Measurements from ENCODE around the gene TOMM5.

TOMM5 gene

GRCh38 chr9:37619806-37620205, 27.4 kb upstream of the TOMM5 start:
- no peak for TF ChIP-seq TAF1 (IDR thresholded peaks at IDR 0.05; ENCODE audit: borderline replicate concordance, insufficient read depth, low read length)
- TF ChIP-seq POLR2AphosphoS5 (IDR thresholded peaks at IDR 0.05; ENCODE audit: low read depth, low read length), result no peak
- TF ChIP-seq, protein P1, sequence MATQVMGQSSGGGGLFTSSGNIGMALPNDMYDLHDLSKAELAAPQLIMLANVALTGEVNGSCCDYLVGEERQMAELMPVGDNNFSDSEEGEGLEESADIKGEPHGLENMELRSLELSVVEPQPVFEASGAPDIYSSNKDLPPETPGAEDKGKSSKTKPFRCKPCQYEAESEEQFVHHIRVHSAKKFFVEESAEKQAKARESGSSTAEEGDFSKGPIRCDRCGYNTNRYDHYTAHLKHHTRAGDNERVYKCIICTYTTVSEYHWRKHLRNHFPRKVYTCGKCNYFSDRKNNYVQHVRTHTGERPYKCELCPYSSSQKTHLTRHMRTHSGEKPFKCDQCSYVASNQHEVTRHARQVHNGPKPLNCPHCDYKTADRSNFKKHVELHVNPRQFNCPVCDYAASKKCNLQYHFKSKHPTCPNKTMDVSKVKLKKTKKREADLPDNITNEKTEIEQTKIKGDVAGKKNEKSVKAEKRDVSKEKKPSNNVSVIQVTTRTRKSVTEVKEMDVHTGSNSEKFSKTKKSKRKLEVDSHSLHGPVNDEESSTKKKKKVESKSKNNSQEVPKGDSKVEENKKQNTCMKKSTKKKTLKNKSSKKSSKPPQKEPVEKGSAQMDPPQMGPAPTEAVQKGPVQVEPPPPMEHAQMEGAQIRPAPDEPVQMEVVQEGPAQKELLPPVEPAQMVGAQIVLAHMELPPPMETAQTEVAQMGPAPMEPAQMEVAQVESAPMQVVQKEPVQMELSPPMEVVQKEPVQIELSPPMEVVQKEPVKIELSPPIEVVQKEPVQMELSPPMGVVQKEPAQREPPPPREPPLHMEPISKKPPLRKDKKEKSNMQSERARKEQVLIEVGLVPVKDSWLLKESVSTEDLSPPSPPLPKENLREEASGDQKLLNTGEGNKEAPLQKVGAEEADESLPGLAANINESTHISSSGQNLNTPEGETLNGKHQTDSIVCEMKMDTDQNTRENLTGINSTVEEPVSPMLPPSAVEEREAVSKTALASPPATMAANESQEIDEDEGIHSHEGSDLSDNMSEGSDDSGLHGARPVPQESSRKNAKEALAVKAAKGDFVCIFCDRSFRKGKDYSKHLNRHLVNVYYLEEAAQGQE (IDR thresholded peaks at IDR 0.05; ENCODE audit: insufficient read depth in 1 of 2, low read depth in 2 of 2, low read length in 2 of 2), result no peak
- TF ChIP-seq SIN3A (IDR thresholded peaks at IDR 0.05; ENCODE audit: borderline replicate concordance, insufficient read depth, low read length), result no peak
- TF ChIP-seq FOXP2 (optimal IDR thresholded peaks at IDR 0.05; ENCODE audit: borderline replicate concordance, extremely low read depth, extremely low read length, insufficient read depth), result no peak

DNA sequence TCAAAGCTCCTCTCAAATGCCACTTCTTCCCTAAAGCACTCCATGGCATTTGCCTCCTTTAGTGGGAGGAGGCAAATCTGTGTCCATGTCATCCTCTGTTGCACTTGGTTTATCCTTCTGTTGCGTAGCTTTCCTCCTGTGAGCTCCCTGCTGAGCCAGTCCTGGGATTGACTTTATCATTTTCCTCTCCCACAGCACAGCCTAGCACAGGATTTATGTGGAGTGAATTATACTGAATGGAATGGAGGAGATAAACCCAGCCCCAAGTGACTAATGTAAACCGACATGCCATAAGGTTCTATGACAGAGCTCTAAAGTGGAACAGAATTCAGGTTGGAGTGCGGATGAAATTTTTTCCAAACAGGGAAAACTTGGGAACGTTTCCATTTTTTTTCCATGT, 26.4 kb upstream of the TOMM5 start:
- TF ChIP-seq, protein P1 (IDR thresholded peaks at IDR 0.05; ENCODE audit: insufficient read depth in 1 of 2, low read depth in 2 of 2, low read length in 2 of 2), result no peak
- TF ChIP-seq TAF1 (IDR thresholded peaks at IDR 0.05; ENCODE audit: borderline replicate concordance, insufficient read depth, low read length), result no peak
- TF ChIP-seq POLR2AphosphoS5 (IDR thresholded peaks at IDR 0.05; ENCODE audit: low read depth, low read length), result no peak
- TF ChIP-seq FOXP2 (optimal IDR thresholded peaks at IDR 0.05; ENCODE audit: borderline replicate concordance, extremely low read depth, extremely low read length, insufficient read depth), result no peak
- no peak for TF ChIP-seq SIN3A (IDR thresholded peaks at IDR 0.05; ENCODE audit: borderline replicate concordance, insufficient read depth, low read length)

DNA sequence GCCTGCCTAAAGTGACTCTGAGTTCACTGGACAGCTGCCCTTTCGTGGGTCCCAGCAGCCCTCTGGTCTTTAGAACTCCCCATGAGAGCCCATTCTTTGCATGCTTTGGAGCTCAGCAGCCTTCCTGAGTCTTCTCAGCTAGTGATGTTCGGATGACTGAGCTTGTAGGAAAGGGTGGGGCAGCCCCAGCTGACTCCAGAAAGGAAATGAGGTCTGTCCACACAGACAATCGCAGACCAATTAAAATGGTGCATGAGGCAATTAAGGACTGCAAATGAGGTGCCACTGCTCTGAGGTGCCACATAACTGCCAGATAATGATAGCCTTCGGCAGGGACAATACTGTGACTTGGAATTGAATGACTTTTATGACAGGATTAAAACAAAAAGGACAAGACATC, 25.4 kb upstream of the TOMM5 start:
- TF ChIP-seq POLR2AphosphoS5 (IDR thresholded peaks at IDR 0.05; ENCODE audit: low read depth, low read length), result no peak
- no peak for TF ChIP-seq TAF1 (IDR thresholded peaks at IDR 0.05; ENCODE audit: borderline replicate concordance, insufficient read depth, low read length)
- TF ChIP-seq, protein P1 (IDR thresholded peaks at IDR 0.05; ENCODE audit: insufficient read depth in 1 of 2, low read depth in 2 of 2, low read length in 2 of 2), result no peak
- no peak for TF ChIP-seq FOXP2 (optimal IDR thresholded peaks at IDR 0.05; ENCODE audit: borderline replicate concordance, extremely low read depth, extremely low read length, insufficient read depth)
- no peak for TF ChIP-seq SIN3A (IDR thresholded peaks at IDR 0.05; ENCODE audit: borderline replicate concordance, insufficient read depth, low read length)

- TF ChIP-seq POLR2AphosphoS5 (IDR thresholded peaks at IDR 0.05; ENCODE audit: low read depth, low read length) (no peak), SIN3A (IDR thresholded peaks at IDR 0.05; ENCODE audit: borderline replicate concordance, insufficient read depth, low read length) (no peak), FOXP2 (optimal IDR thresholded peaks at IDR 0.05; ENCODE audit: borderline replicate concordance, extremely low read depth, extremely low read length, insufficient read depth) (no peak), TAF1 (IDR thresholded peaks at IDR 0.05; ENCODE audit: borderline replicate concordance, insufficient read depth, low read length) (no peak)
- TF ChIP-seq, protein P1 (IDR thresholded peaks at IDR 0.05; ENCODE audit: insufficient read depth in 1 of 2, low read depth in 2 of 2, low read length in 2 of 2), result no peak
Measured at GRCh38 chr9:37617161-37617560, 24.8 kb upstream of the TOMM5 start.

DNA sequence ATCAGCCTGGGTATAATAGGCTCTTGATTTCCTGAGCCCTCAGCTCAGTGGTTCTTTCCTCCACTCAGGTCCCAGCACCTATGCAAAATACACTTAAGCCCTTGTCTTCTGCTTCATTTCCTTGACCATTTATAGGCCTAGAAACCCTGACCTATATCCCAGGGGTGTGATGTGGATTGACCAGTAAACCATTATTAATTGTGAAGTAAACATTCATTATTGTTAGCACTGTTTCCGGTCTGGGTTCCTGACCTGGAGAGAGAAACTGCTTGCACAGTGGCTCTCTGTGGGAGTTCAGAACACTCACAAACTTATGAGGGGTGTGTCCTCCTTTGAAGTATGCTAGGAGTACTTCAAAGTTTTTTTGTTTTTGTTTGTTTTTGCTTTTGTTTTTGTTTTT, 19.6 kb upstream of the TOMM5 start:
- TF ChIP-seq, protein P1 (IDR thresholded peaks at IDR 0.05; ENCODE audit: insufficient read depth in 1 of 2, low read depth in 2 of 2, low read length in 2 of 2), result no peak
- TF ChIP-seq POLR2AphosphoS5 (IDR thresholded peaks at IDR 0.05; ENCODE audit: low read depth, low read length) (no peak), FOXP2 (optimal IDR thresholded peaks at IDR 0.05; ENCODE audit: borderline replicate concordance, extremely low read depth, extremely low read length, insufficient read depth) (no peak), TAF1 (IDR thresholded peaks at IDR 0.05; ENCODE audit: borderline replicate concordance, insufficient read depth, low read length) (no peak), SIN3A (IDR thresholded peaks at IDR 0.05; ENCODE audit: borderline replicate concordance, insufficient read depth, low read length) (no peak)

Measured in PFSK-1 (cell line).